Mesendoderm (in vitro differentiated cells): ENCODE data around the gene CCDC68. TPM values are rescaled to one million over a fixed set of nuclear protein-coding genes. Genes with fewer than 3 reads are reported as not detected.

Experiments
- DNase-seq: peaks from one replicate; pipeline ENCODE4 v3.0.0; 2013
- H2AK5ac ChIP-seq: 2 replicates; pipeline ENCODE4 v1.6.1; 2013; ENCODE audit warnings: low read length, inconsistent platforms
- H2BK120ac ChIP-seq: 2 replicates; pipeline ENCODE4 v1.6.1; 2013; ENCODE audit warnings: low read depth, mild to moderate bottlenecking, low read length, moderate library complexity, mixed read lengths
- H2BK15ac ChIP-seq: replicated peaks from 2 replicates; pipeline ENCODE4 v1.6.1; 2013; ENCODE audit warnings: low read depth, mild to moderate bottlenecking, moderate library complexity
- H2BK5ac ChIP-seq: 2 replicates; pipeline ENCODE4 v1.6.1; 2013; ENCODE audit warnings: low read length, inconsistent platforms
- H3K18ac ChIP-seq: 2 replicates; pipeline ENCODE4 v1.6.1; 2013; ENCODE audit warnings: mild to moderate bottlenecking, low read length, mixed read lengths
- H3K23ac ChIP-seq: one replicate; pipeline ENCODE4 v1.6.1; 2013; ENCODE audit warnings: low read length
- H3K27ac ChIP-seq: 2 replicates; pipeline ENCODE4 v1.5.1; 2013; ENCODE audit warnings: low read depth, mild to moderate bottlenecking, inconsistent platforms, low read length, moderate library complexity
- H3K27me3 ChIP-seq: 2 replicates; pipeline ENCODE4 v1.6.1; 2013; ENCODE audit warnings: low read length, control low read depth, mild to moderate bottlenecking, inconsistent platforms; ENCODE audit not compliant: insufficient read depth, poor library complexity
- H3K36me3 ChIP-seq: 2 replicates; pipeline ENCODE4 v1.6.1; 2013; ENCODE audit warnings: low read length, inconsistent platforms; ENCODE audit not compliant: control insufficient read depth, insufficient read depth
- H3K4ac ChIP-seq: one replicate; pipeline ENCODE4 v1.6.1; 2013; ENCODE audit warnings: low read depth, mild to moderate bottlenecking, low read length, moderate library complexity
- H3K4me1 ChIP-seq: 2 replicates; pipeline ENCODE4 v1.6.1; 2013; ENCODE audit warnings: low read depth, low read length, inconsistent platforms; ENCODE audit not compliant: control insufficient read depth
- H3K4me2 ChIP-seq: 2 replicates; pipeline ENCODE4 v1.6.1; 2013; ENCODE audit warnings: low read length
- H3K4me3 ChIP-seq: 2 replicates; pipeline ENCODE4 v1.5.1; 2013; ENCODE audit warnings: mild to moderate bottlenecking, low read length
- H3K56ac ChIP-seq: one replicate; pipeline ENCODE4 v1.6.1; 2013; ENCODE audit warnings: low read length
- H3K79me1 ChIP-seq: 2 replicates; pipeline ENCODE4 v1.6.1; 2013; ENCODE audit warnings: low read length, inconsistent platforms
- H3K79me2 ChIP-seq: 2 replicates; pipeline ENCODE4 v1.6.1; 2013; ENCODE audit warnings: mild to moderate bottlenecking, low read length; ENCODE audit not compliant: control insufficient read depth, insufficient read depth
- H3K9ac ChIP-seq: 2 replicates; pipeline ENCODE4 v1.6.1; 2013; ENCODE audit warnings: low read length, inconsistent platforms
- H4K5ac ChIP-seq: one replicate; pipeline ENCODE4 v1.6.1; 2013; ENCODE audit warnings: low read length
- H4K8ac ChIP-seq: one replicate; pipeline ENCODE4 v1.6.1; 2013; ENCODE audit warnings: low read depth, mild to moderate bottlenecking, control low read depth, low read length, moderate library complexity
- WGBS: extraction: QIAGEN DNeasy Blood & Tissue Kit; methylation state at CpG from one replicate; pipeline ENCODE4 v1.1.7; 2013; ENCODE audit warnings: low lambda C conversion rate, missing lambda C conversion rate; ENCODE audit not compliant: insufficient coverage; ENCODE audit errors: extremely low coverage; 5-methylcytosine and 5-hydroxymethylcytosine counted together
- polyA plus RNA-seq, 2 experiments: library from polyadenylated mRNA; stranded (reverse); fragments of 200-250 nt; gene quantifications; one replicate each; pipeline ENCODE4 v1.2.3, GENCODE V29; 2013

CCDC68 gene
- polyA plus RNA-seq (2013, experiment 1 of 2): 0.59 TPM
- 0.55 TPM for polyA plus RNA-seq (2013, experiment 2 of 2)

- peak within 1 kb of the TSS; percentile 16 for H3K4me3 ChIP-seq
- no peaks in the 10 kb centered on the region for H3K36me3 ChIP-seq
- H3K79me1 ChIP-seq: no peaks in the 10 kb centered on the region
- H2BK120ac ChIP-seq: no peak within 1 kb of the TSS
- H4K5ac ChIP-seq: no peak within 1 kb of the TSS
- H2BK5ac ChIP-seq: no peak within 1 kb of the TSS
- no peaks in the 10 kb centered on the region for H3K4me1 ChIP-seq
- peak within 1 kb of the TSS; percentile 44 for H3K56ac ChIP-seq
- no peak within 1 kb of the TSS for H3K4ac ChIP-seq
- peak within 1 kb of the TSS; percentile 48 for H3K4me2 ChIP-seq
- no peak within 1 kb of the TSS for H4K8ac ChIP-seq
- H3K27me3 ChIP-seq: no peaks in the 10 kb centered on the region
- DNase-seq: peak; percentile 23
- no peak within 1 kb of the TSS for H3K27ac ChIP-seq
- H2BK15ac ChIP-seq: no peak within 1 kb of the TSS
- H3K23ac ChIP-seq: no peak within 1 kb of the TSS
- H2AK5ac ChIP-seq: no peak within 1 kb of the TSS
- H3K79me2 ChIP-seq: no peaks in the 10 kb centered on the region
- peak within 1 kb of the TSS; percentile 20 for H3K9ac ChIP-seq
- no CpG with 5 or more reads among the region's 58 CpGs for WGBS
- H3K18ac ChIP-seq: no peak within 1 kb of the TSS
Observed at GRCh38 chr18:54958704-54959625, at the start of gene CCDC68. Gene CCDC68 (minus strand): TSS chr18:54959461. CDS start chr18:54942791, 16,670 bp downstream.

- WGBS: no CpG with 5 or more reads among the region's 4 CpGs
- no peak overlapping the region for H3K4me2 ChIP-seq
- H2BK120ac ChIP-seq: no peak overlapping the region
- H2AK5ac ChIP-seq: no peak overlapping the region
- no peak for DNase-seq
- H3K56ac ChIP-seq: no peak overlapping the region
- no peaks in the 10 kb centered on the region for H3K79me1 ChIP-seq
- no peak overlapping the region for H3K27ac ChIP-seq
- H3K9ac ChIP-seq: no peak overlapping the region
- no peaks in the 10 kb centered on the region for H3K36me3 ChIP-seq
- H3K79me2 ChIP-seq: no peaks in the 10 kb centered on the region
- H3K4ac ChIP-seq: no peak overlapping the region
- no peaks in the 10 kb centered on the region for H3K4me1 ChIP-seq
- no peak overlapping the region for H3K23ac ChIP-seq
- no peak overlapping the region for H4K5ac ChIP-seq
- H3K4me3 ChIP-seq: no peak overlapping the region
- H2BK5ac ChIP-seq: no peak overlapping the region
- no peaks in the 10 kb centered on the region for H3K27me3 ChIP-seq
- no peak overlapping the region for H4K8ac ChIP-seq
- no peak overlapping the region for H3K18ac ChIP-seq
- H2BK15ac ChIP-seq: no peak overlapping the region
Observed at GRCh38 chr18:55007602-55008001, 48.3 kb upstream of the CCDC68 start.

DNA sequence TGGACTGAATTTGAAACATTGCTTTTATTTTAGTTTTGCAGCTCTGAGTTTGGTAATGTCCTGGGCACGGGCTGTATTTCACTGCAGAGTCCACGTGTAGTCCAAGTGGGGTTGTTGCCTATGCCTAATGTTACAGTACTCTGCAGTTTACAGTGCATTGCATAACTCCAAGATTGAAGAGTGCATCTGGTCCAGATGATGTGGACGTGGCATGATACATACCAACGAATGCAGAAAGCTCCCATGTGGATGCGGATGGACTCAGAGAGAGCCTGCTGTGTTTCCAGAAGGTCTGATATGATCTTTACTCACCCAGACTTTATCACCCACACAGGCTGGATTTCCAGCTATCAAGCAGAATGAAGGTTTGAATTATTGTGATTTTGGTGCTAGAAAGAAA lies 44.4 kb upstream of the CCDC68 start:
- Histone ChIP-seq H3K79me2 (no peaks in the 10 kb centered on the region), H3K4me3 (no peak overlapping the region), H3K27ac (no peak overlapping the region), H3K27me3 (no peaks in the 10 kb centered on the region), H4K5ac (no peak overlapping the region), H2AK5ac (no peak overlapping the region), H3K23ac (no peak overlapping the region), H3K4me1 (no peaks in the 10 kb centered on the region), H3K36me3 (no peaks in the 10 kb centered on the region), H3K9ac (no peak overlapping the region), H2BK5ac (no peak overlapping the region), H3K4ac (no peak overlapping the region), H2BK120ac (no peak overlapping the region), H3K18ac (no peak overlapping the region), H3K56ac (no peak overlapping the region), H2BK15ac (no peak overlapping the region), H3K79me1 (no peaks in the 10 kb centered on the region), H3K4me2 (no peak overlapping the region), H4K8ac (no peak overlapping the region)
- WGBS: no CpG with 5 or more reads among the region's 5 CpGs
- DNase-seq: no peak

- H3K4ac ChIP-seq: no peak overlapping the region
- H2BK120ac ChIP-seq: no peak overlapping the region
- H3K27me3 ChIP-seq: no peaks in the 10 kb centered on the region
- H3K18ac ChIP-seq: no peak overlapping the region
- no peak overlapping the region for H3K4me2 ChIP-seq
- no peak overlapping the region for H4K8ac ChIP-seq
- no peak overlapping the region for H3K9ac ChIP-seq
- no peak overlapping the region for H3K56ac ChIP-seq
- H3K4me1 ChIP-seq: no peaks in the 10 kb centered on the region
- H3K27ac ChIP-seq: no peak overlapping the region
- no peaks in the 10 kb centered on the region for H3K79me2 ChIP-seq
- no peak for DNase-seq
- no peak overlapping the region for H2BK5ac ChIP-seq
- H3K4me3 ChIP-seq: no peak overlapping the region
- no peaks in the 10 kb centered on the region for H3K79me1 ChIP-seq
- no peak overlapping the region for H4K5ac ChIP-seq
- H2AK5ac ChIP-seq: no peak overlapping the region
- WGBS: no CpG with 5 or more reads among the region's 3 CpGs
- no peaks in the 10 kb centered on the region for H3K36me3 ChIP-seq
- no peak overlapping the region for H2BK15ac ChIP-seq
- no peak overlapping the region for H3K23ac ChIP-seq
Observed at GRCh38 chr18:55002261-55002660, 43.0 kb upstream of the CCDC68 start.

GRCh38 chr18:55001394-55002024 lies 42.2 kb upstream of the CCDC68 start:
- H3K23ac ChIP-seq: no peak overlapping the region

More at GRCh38 chr18:55001394-55002024, 42.2 kb upstream of the CCDC68 start:
- no peaks in the 10 kb centered on the region for H3K79me1 ChIP-seq
- no peaks in the 10 kb centered on the region for H3K36me3 ChIP-seq
- no peak overlapping the region for H3K56ac ChIP-seq
- H4K8ac ChIP-seq: no peak overlapping the region
- no peaks in the 10 kb centered on the region for H3K27me3 ChIP-seq
- no peak overlapping the region for H3K9ac ChIP-seq
- no peak overlapping the region for H2BK120ac ChIP-seq
- no peak overlapping the region for H2AK5ac ChIP-seq
- WGBS: no CpG with 5 or more reads among the region's 6 CpGs
- no peak overlapping the region for H4K5ac ChIP-seq
- no peak overlapping the region for H2BK15ac ChIP-seq
- H3K4me2 ChIP-seq: no peak overlapping the region
- H2BK5ac ChIP-seq: no peak overlapping the region
- no peak overlapping the region for H3K18ac ChIP-seq
- no peak overlapping the region for H3K27ac ChIP-seq
- H3K79me2 ChIP-seq: no peaks in the 10 kb centered on the region
- H3K4me3 ChIP-seq: no peak overlapping the region
- H3K4me1 ChIP-seq: no peaks in the 10 kb centered on the region
- DNase-seq: no peak
- H3K4ac ChIP-seq: no peak overlapping the region
